Activated T-helper 1 cell treated with anti-CD3 and anti-CD28 coated beads, Interleukin-12 subunit alpha, Interleukin-12 subunit beta, Interleukin-2, Interleukin-4 antibody, amounts not matched to agents 30 ng/mL and 10 ng/mL and 1 ng/mL, durations not matched to agents 14 hours and 24 hours and 36 hours (primary cell): ENCODE measurements around the gene MDGA2. TPM values are rescaled to one million over a fixed set of nuclear protein-coding genes. Genes with fewer than 3 reads are reported as not detected.

ENCODE experiments used
- DNase-seq: peaks from one replicate; pipeline ENCODE4 v3.0.0; 2021; ENCODE audit warnings: low spot score
- H3K27ac Mint-ChIP-seq: one replicate; pipeline ENCODE4 v1.8.0; 2021; ENCODE audit warnings: mild to moderate bottlenecking, mixed read lengths
- H3K27me3 Mint-ChIP-seq: one replicate; pipeline ENCODE4 v1.8.0; 2022; ENCODE audit warnings: mild to moderate bottlenecking, moderate library complexity, mixed read lengths; ENCODE audit not compliant: insufficient read depth
- H3K36me3 Mint-ChIP-seq: one replicate; pipeline ENCODE4 v1.8.0; 2021; ENCODE audit warnings: low read depth, mixed read lengths
- H3K4me1 Mint-ChIP-seq: one replicate; pipeline ENCODE4 v1.8.0; 2021; ENCODE audit warnings: low read depth, mixed read lengths
- H3K4me3 Mint-ChIP-seq: one replicate; pipeline ENCODE4 v1.8.0; 2021; ENCODE audit warnings: mild to moderate bottlenecking, moderate library complexity, mixed read lengths
- H3K9me3 Mint-ChIP-seq: one replicate; pipeline ENCODE4 v1.8.0; 2021; ENCODE audit warnings: mixed read lengths
- intact Hi-C: fragments of 100-400 bp; cut with micrococcal nuclease; formaldehyde crosslinking; loops from one replicate; pipeline ENCODE4 v1.15.1; 2024
- total RNA-seq: library from RNA; stranded (reverse); gene quantifications from 2 replicates; pipeline ENCODE4 v1.2.3, GENCODE V29; 2022

The MDGA2 gene
- total RNA-seq, 1 donor from 2014 or later = not detected

GRCh38 chr14:47520382-47520781, 155.0 kb downstream of the MDGA2 start:
- Mint-ChIP-seq H3K36me3 (no peaks in the 10 kb centered on the region), H3K27me3 (no peaks in the 10 kb centered on the region), H3K27ac (no peak overlapping the region), H3K9me3 (peaks cover 1% of the 10 kb centered on the region), H3K4me1 (no peaks in the 10 kb centered on the region), H3K4me3 (no peak overlapping the region)
- DNase-seq = no peak
- intact Hi-C loops = no loop called here

GRCh38 chr14:47511829-47512228, 163.6 kb downstream of the MDGA2 start:
- Mint-ChIP-seq H3K4me1 (no peaks in the 10 kb centered on the region), H3K4me3 (no peak overlapping the region), H3K27me3 (no peaks in the 10 kb centered on the region), H3K27ac (no peak overlapping the region), H3K9me3 (peaks cover 6% of the 10 kb centered on the region), H3K36me3 (no peaks in the 10 kb centered on the region)
- intact Hi-C loops = no loop called here
- DNase-seq = no peak

GRCh38 chr14:47509957-47510356, 165.4 kb downstream of the MDGA2 start:
- H3K9me3 Mint-ChIP-seq = peaks cover 3% of the 10 kb centered on the region
- no peaks in the 10 kb centered on the region for H3K27me3 Mint-ChIP-seq
- no peak overlapping the region for H3K27ac Mint-ChIP-seq
- DNase-seq = no peak
- intact Hi-C loops = no loop called here
- H3K4me3 Mint-ChIP-seq = no peak overlapping the region
- H3K36me3 Mint-ChIP-seq = no peaks in the 10 kb centered on the region
- H3K4me1 Mint-ChIP-seq = no peaks in the 10 kb centered on the region

GRCh38 chr14:47507861-47508260, 167.5 kb downstream of the MDGA2 start:
- Mint-ChIP-seq H3K27ac (no peak overlapping the region), H3K4me1 (no peaks in the 10 kb centered on the region), H3K27me3 (no peaks in the 10 kb centered on the region), H3K9me3 (peaks cover 3% of the 10 kb centered on the region), H3K36me3 (no peaks in the 10 kb centered on the region), H3K4me3 (no peak overlapping the region)
- intact Hi-C loops = no loop called here
- DNase-seq = no peak

GRCh38 chr14:47500369-47500768, 175.0 kb downstream of the MDGA2 start:
- H3K4me1 Mint-ChIP-seq = no peaks in the 10 kb centered on the region
- no peak for DNase-seq
- no peak overlapping the region for H3K27ac Mint-ChIP-seq
- H3K36me3 Mint-ChIP-seq = no peaks in the 10 kb centered on the region
- peaks cover 4% of the 10 kb centered on the region for H3K9me3 Mint-ChIP-seq
- intact Hi-C loops = no loop called here
- no peaks in the 10 kb centered on the region for H3K27me3 Mint-ChIP-seq
- H3K4me3 Mint-ChIP-seq = no peak overlapping the region

- Mint-ChIP-seq H3K4me1 (no peaks in the 10 kb centered on the region), H3K4me3 (no peak overlapping the region), H3K27me3 (no peaks in the 10 kb centered on the region), H3K27ac (no peak overlapping the region), H3K36me3 (no peaks in the 10 kb centered on the region), H3K9me3 (peaks cover 16% of the 10 kb centered on the region)
- DNase-seq = no peak
- intact Hi-C loops = no loop called here
These were observed 184.6 kb downstream of the MDGA2 start for GRCh38 chr14:47490766-47491165.

GRCh38 chr14:47490353-47490752, 185.1 kb downstream of the MDGA2 start:
- H3K36me3 Mint-ChIP-seq = no peaks in the 10 kb centered on the region
- no peaks in the 10 kb centered on the region for H3K27me3 Mint-ChIP-seq
- peaks cover 16% of the 10 kb centered on the region for H3K9me3 Mint-ChIP-seq
- intact Hi-C loops = no loop called here
- no peak for DNase-seq
- no peaks in the 10 kb centered on the region for H3K4me1 Mint-ChIP-seq
- no peak overlapping the region for H3K4me3 Mint-ChIP-seq
- no peak overlapping the region for H3K27ac Mint-ChIP-seq

GRCh38 chr14:47485421-47485820, 190.0 kb downstream of the MDGA2 start:
- H3K9me3 Mint-ChIP-seq = peaks cover 9% of the 10 kb centered on the region
- H3K27ac Mint-ChIP-seq = no peak overlapping the region
- no peaks in the 10 kb centered on the region for H3K36me3 Mint-ChIP-seq
- H3K27me3 Mint-ChIP-seq = no peaks in the 10 kb centered on the region
- intact Hi-C loops = no loop called here
- H3K4me3 Mint-ChIP-seq = no peak overlapping the region
- H3K4me1 Mint-ChIP-seq = no peaks in the 10 kb centered on the region
- DNase-seq = no peak

- Mint-ChIP-seq H3K9me3 (peaks cover 7% of the 10 kb centered on the region), H3K27me3 (no peaks in the 10 kb centered on the region), H3K36me3 (no peaks in the 10 kb centered on the region), H3K27ac (no peak overlapping the region), H3K4me3 (no peak overlapping the region), H3K4me1 (no peaks in the 10 kb centered on the region)
- DNase-seq = no peak
- intact Hi-C loops = no loop called here
These were observed 192.0 kb downstream of the MDGA2 start for GRCh38 chr14:47483449-47483848.

GRCh38 chr14:47471075-47471474, 204.3 kb downstream of the MDGA2 start:
- Mint-ChIP-seq H3K4me1 (no peaks in the 10 kb centered on the region), H3K36me3 (no peaks in the 10 kb centered on the region), H3K27ac (no peak overlapping the region), H3K4me3 (no peak overlapping the region), H3K27me3 (no peaks in the 10 kb centered on the region), H3K9me3 (peaks cover 11% of the 10 kb centered on the region)
- DNase-seq = no peak
- intact Hi-C loops = no loop called here

GRCh38 chr14:47466916-47467315, 208.5 kb downstream of the MDGA2 start:
- Mint-ChIP-seq H3K4me1 (no peaks in the 10 kb centered on the region), H3K27ac (no peak overlapping the region), H3K36me3 (no peaks in the 10 kb centered on the region), H3K4me3 (no peak overlapping the region), H3K27me3 (no peaks in the 10 kb centered on the region), H3K9me3 (peaks cover 14% of the 10 kb centered on the region)
- DNase-seq = no peak
- intact Hi-C loops = no loop called here

- Mint-ChIP-seq H3K27ac (no peak overlapping the region), H3K4me3 (no peak overlapping the region), H3K27me3 (no peaks in the 10 kb centered on the region), H3K36me3 (no peaks in the 10 kb centered on the region), H3K9me3 (no peaks in the 10 kb centered on the region), H3K4me1 (no peaks in the 10 kb centered on the region)
- DNase-seq = no peak
- intact Hi-C loops = no loop called here
These were observed 221.4 kb downstream of the MDGA2 start for GRCh38 chr14:47454025-47454424.

- intact Hi-C loops = no loop called here
- Mint-ChIP-seq H3K4me3 (no peak overlapping the region), H3K4me1 (no peaks in the 10 kb centered on the region), H3K27ac (no peak overlapping the region), H3K9me3 (peaks cover 6% of the 10 kb centered on the region), H3K36me3 (no peaks in the 10 kb centered on the region), H3K27me3 (no peaks in the 10 kb centered on the region)
- no peak for DNase-seq
These were observed 228.3 kb downstream of the MDGA2 start for GRCh38 chr14:47447076-47447475.

GRCh38 chr14:47442211-47442610, 233.2 kb downstream of the MDGA2 start:
- intact Hi-C loops = no loop called here
- Mint-ChIP-seq H3K4me3 (no peak overlapping the region), H3K9me3 (peaks cover 10% of the 10 kb centered on the region), H3K27me3 (no peaks in the 10 kb centered on the region), H3K4me1 (no peaks in the 10 kb centered on the region), H3K27ac (no peak overlapping the region), H3K36me3 (no peaks in the 10 kb centered on the region)
- no peak for DNase-seq
